WTC11 (cell line): ENCODE results near the gene CENPN. TPM values are rescaled to one million over a fixed set of nuclear protein-coding genes. Genes with fewer than 3 reads are reported as not detected.

Source experiments
- ATAC-seq: fragments of 200-7000 bp; cut with Tn5 transposase; 2 replicates; pipeline ENCODE4 v1.10.0; 2021; ENCODE audit warnings: mild to moderate bottlenecking, moderate library complexity
- CTCF ChIA-PET: fragments of 300-600 bp; sonication (Branson Sonifier 250); formaldehyde crosslinking; loops from one replicate; lab custom pipeline; 2021; ENCODE audit warnings: antibody characterized with exemption; lab: Charles Lee
- POLR2A ChIA-PET: fragments of 350-600 bp; sonication (Branson Sonifier 250); formaldehyde crosslinking; loops from one replicate; lab custom pipeline; 2021; ENCODE audit warnings: antibody characterized with exemption; lab: Charles Lee
- DNase-seq: peaks from one replicate; pipeline ENCODE4 v3.0.0; 2021; ENCODE audit warnings: low spot score
- H3K27ac Mint-ChIP-seq: 2 replicates; pipeline ENCODE4 v1.8.0; 2021; ENCODE audit warnings: mixed read lengths
- H3K27me3 Mint-ChIP-seq: 2 replicates; pipeline ENCODE4 v1.8.0; 2021; ENCODE audit warnings: low read depth, mild to moderate bottlenecking, moderate library complexity, mixed read lengths
- H3K36me3 Mint-ChIP-seq: 2 replicates; pipeline ENCODE4 v1.8.0; 2021; ENCODE audit warnings: mixed read lengths
- H3K4me1 Mint-ChIP-seq: 2 replicates; pipeline ENCODE4 v1.8.0; 2022; ENCODE audit warnings: mixed read lengths
- H3K4me3 Mint-ChIP-seq: 2 replicates; pipeline ENCODE4 v1.8.0; 2021; ENCODE audit warnings: mild to moderate bottlenecking, moderate library complexity, mixed read lengths
- H3K9me3 Mint-ChIP-seq: 2 replicates; pipeline ENCODE4 v1.8.0; 2021; ENCODE audit warnings: mixed read lengths
- ARID4B ChIP-seq: sonication (generic); formaldehyde crosslinking; IDR thresholded peaks from 2 replicates; pipeline ENCODE4 v1.8.0; 2023; ENCODE audit warnings: missing genetic modification reagents, mild to moderate bottlenecking, borderline replicate concordance
- CREB1 ChIP-seq: sonication (generic); formaldehyde crosslinking; IDR thresholded peaks from 2 replicates; pipeline ENCODE4 v1.8.0; 2023; ENCODE audit warnings: mild to moderate bottlenecking, missing genetic modification reagents
- CREM ChIP-seq: sonication (generic); formaldehyde crosslinking; IDR thresholded peaks from 2 replicates; pipeline ENCODE4 v1.8.1; 2022; ENCODE audit warnings: mild to moderate bottlenecking, missing genetic modification reagents, moderate library complexity
- ERG ChIP-seq: fragments of 250-450 bp; sonication (Bioruptor Pico); IDR thresholded peaks from 2 replicates; pipeline ENCODE4 v1.8.0; 2021; ENCODE audit warnings: mild to moderate bottlenecking
- FOXK1 ChIP-seq: sonication (generic); formaldehyde crosslinking; IDR thresholded peaks from 2 replicates; pipeline ENCODE4 v1.8.0; 2022; ENCODE audit warnings: mild to moderate bottlenecking, moderate library complexity, missing genetic modification reagents
- FOXP1 ChIP-seq: sonication (generic); formaldehyde crosslinking; IDR thresholded peaks from 2 replicates; pipeline ENCODE4 v1.8.0; 2022; ENCODE audit warnings: missing genetic modification reagents, mild to moderate bottlenecking, moderate library complexity, borderline replicate concordance
- HMGA2 ChIP-seq: fragments of 250-450 bp; sonication (Bioruptor Pico); IDR thresholded peaks from 2 replicates; pipeline ENCODE4 v1.4.0; 2021; ENCODE audit warnings: mild to moderate bottlenecking, moderate library complexity
- IRF1 ChIP-seq: sonication (generic); formaldehyde crosslinking; IDR thresholded peaks from 2 replicates; pipeline ENCODE4 v1.8.0; 2023; ENCODE audit warnings: missing genetic modification reagents
- JAZF1 ChIP-seq: fragments of 250-450 bp; sonication (Bioruptor Pico); IDR thresholded peaks from 2 replicates; pipeline ENCODE4 v1.9.0; 2021; ENCODE audit warnings: moderate library complexity, mild to moderate bottlenecking, inconsistent platforms
- NFE2L1 ChIP-seq: sonication (generic); formaldehyde crosslinking; IDR thresholded peaks from 2 replicates; pipeline ENCODE4 v1.8.1; 2023; ENCODE audit warnings: missing genetic modification reagents
- TEAD1 ChIP-seq: sonication (generic); formaldehyde crosslinking; IDR thresholded peaks from 2 replicates; pipeline ENCODE4 v1.8.0; 2022; ENCODE audit warnings: mild to moderate bottlenecking, missing genetic modification reagents
- TP53 ChIP-seq: sonication (generic); formaldehyde crosslinking; IDR thresholded peaks from 2 replicates; pipeline ENCODE4 v1.8.1; 2023; ENCODE audit warnings: mild to moderate bottlenecking, missing genetic modification reagents
- USF1 ChIP-seq: sonication (generic); formaldehyde crosslinking; IDR thresholded peaks from 2 replicates; pipeline ENCODE4 v1.8.0; 2022; ENCODE audit warnings: mild to moderate bottlenecking, missing genetic modification reagents
- ZNF219 ChIP-seq: sonication (generic); formaldehyde crosslinking; IDR thresholded peaks from 2 replicates; pipeline ENCODE4 v1.8.0; 2023; ENCODE audit warnings: missing genetic modification reagents, mild to moderate bottlenecking, borderline replicate concordance
- ZNF423 ChIP-seq: fragments of 250-450 bp; sonication (Bioruptor Pico); IDR thresholded peaks from 2 replicates; pipeline ENCODE4 v2.1.2; 2022; ENCODE audit warnings: mild to moderate bottlenecking, moderate library complexity
- ZNF532 ChIP-seq: fragments of 250-450 bp; sonication (Bioruptor Pico); IDR thresholded peaks from 2 replicates; pipeline ENCODE4 v1.9.0; 2021; ENCODE audit warnings: mild to moderate bottlenecking, borderline replicate concordance
- total RNA-seq: library from RNA; stranded (reverse); gene quantifications from 3 replicates; pipeline ENCODE4 v1.2.3, GENCODE V29; 2021

Gene CENPN
- total RNA-seq, 1 experiment from 2014 or later, result 47.4 TPM

- TF ChIP-seq ZNF532 (CRISPR knock-in tag) (no peak), IRF1 (no peak), ZNF219 (no peak), USF1 (CRISPR knock-in tag) (no peak), JAZF1 (CRISPR knock-in tag) (no peak), TEAD1 (CRISPR knock-in tag) (no peak)
Observed at GRCh38 chr16:80993834-80994233, 13.2 kb upstream of the CENPN start (continued).

- no peak for DNase-seq
- TF ChIP-seq HMGA2 (CRISPR knock-in tag) (no peak), CREM (CRISPR knock-in tag) (no peak), ZNF423 (no peak), TP53 (CRISPR knock-in tag) (no peak), ARID4B (CRISPR knock-in tag) (no peak), FOXK1 (CRISPR knock-in tag) (no peak), FOXP1 (CRISPR knock-in tag) (no peak), CREB1 (CRISPR knock-in tag) (no peak), NFE2L1 (CRISPR knock-in tag) (no peak), ERG (CRISPR knock-in tag) (no peak)
- Mint-ChIP-seq H3K27me3 (peaks cover 1% of the 10 kb centered on the region; the same call in 1 of the 2 replicates), H3K4me1 (peaks cover 9% of the 10 kb centered on the region), H3K27ac (no peak overlapping the region), H3K9me3 (peaks cover 9% of the 10 kb centered on the region), H3K36me3 (peaks cover 19% of the 10 kb centered on the region), H3K4me3 (no peak overlapping the region)
- no peak for ATAC-seq
- ChIA-PET CTCF (interaction anchor here (0.5 kb wide), 1 partner anchor 68 kb away, joined by 7 read pairs; no protein-coding TSS in a partner anchor), POLR2A (no interaction called here)
Observed at GRCh38 chr16:80994451-80994850, 12.6 kb upstream of the CENPN start.
